Karpas-422 (cell line): Measurements from ENCODE around the gene DNAH17. TPM values are rescaled to one million over a fixed set of nuclear protein-coding genes. Genes with fewer than 3 reads are reported as not detected.

ENCODE experiments used
- DNase-seq: peaks from one replicate; pipeline ENCODE4 v3.0.0-alpha.2; 2015
- H2AFZ ChIP-seq: fragments of 200-600 bp; sonication (generic); 2 replicates; pipeline ENCODE4 v1.6.1; 2014; ENCODE audit warnings: antibody characterized with exemption, low read length, mixed read lengths
- H3K27ac ChIP-seq: fragments of 200-600 bp; sonication (generic); 2 replicates; pipeline ENCODE4 v1.5.1; 2014; ENCODE audit warnings: mild to moderate bottlenecking, low read length, moderate library complexity
- H3K27me3 ChIP-seq: fragments of 200-600 bp; sonication (generic); 2 replicates; pipeline ENCODE4 v1.6.1; 2014; ENCODE audit warnings: low read length, mixed read lengths
- H3K36me3 ChIP-seq: fragments of 200-600 bp; sonication (generic); 2 replicates; pipeline ENCODE4 v1.6.1; 2014; ENCODE audit warnings: low read length, mixed read lengths; ENCODE audit not compliant: insufficient read depth
- H3K4me1 ChIP-seq: fragments of 200-600 bp; sonication (generic); 2 replicates; pipeline ENCODE4 v1.6.1; 2014; ENCODE audit warnings: mild to moderate bottlenecking, low read length, mixed read lengths
- H3K4me2 ChIP-seq: fragments of 200-600 bp; sonication (generic); 2 replicates; pipeline ENCODE4 v1.6.1; 2014; ENCODE audit warnings: low read length, low read depth, mild to moderate bottlenecking; ENCODE audit not compliant: poor library complexity, severe bottlenecking
- H3K4me3 ChIP-seq: fragments of 200-600 bp; sonication (generic); 2 replicates; pipeline ENCODE4 v1.5.1; 2014; ENCODE audit warnings: mild to moderate bottlenecking, antibody characterized with exemption, low read length, mixed read lengths
- H3K79me2 ChIP-seq: fragments of 200-600 bp; sonication (generic); 2 replicates; pipeline ENCODE4 v1.6.1; 2014; ENCODE audit warnings: mild to moderate bottlenecking, low read length, mixed read lengths
- H3K9ac ChIP-seq: fragments of 200-600 bp; sonication (generic); 2 replicates; pipeline ENCODE4 v1.6.0; 2014; ENCODE audit warnings: low read length
- H3K9me2 ChIP-seq: fragments of 200-600 bp; sonication (generic), shearing (Covaris generic); replicated peaks from 2 replicates; pipeline ENCODE4 v1.6.0; 2014; ENCODE audit warnings: mild to moderate bottlenecking, low read length, moderate library complexity; ENCODE audit not compliant: insufficient read depth
- H3K9me3 ChIP-seq: fragments of 300-700, 200-600 bp; sonication (generic); 2 replicates; pipeline ENCODE4 v1.6.1; 2014; ENCODE audit warnings: low read length, mixed read lengths
- H4K20me1 ChIP-seq: fragments of 200-600 bp; sonication (generic); 2 replicates; pipeline ENCODE4 v1.6.1; 2014; ENCODE audit warnings: mild to moderate bottlenecking, antibody characterized with exemption, low read length, low read depth; ENCODE audit not compliant: insufficient read depth
- total RNA-seq: library from RNA; depleted of rRNA; stranded (reverse); fragments of >200 nt; shearing (Covaris generic); gene quantifications from 2 replicates; pipeline ENCODE4 v1.2.3, GENCODE V29; 2014; ENCODE audit warnings: low replicate concordance

Gene DNAH17
- total RNA-seq, 1 experiment from 2014 or later: not detected

DNA sequence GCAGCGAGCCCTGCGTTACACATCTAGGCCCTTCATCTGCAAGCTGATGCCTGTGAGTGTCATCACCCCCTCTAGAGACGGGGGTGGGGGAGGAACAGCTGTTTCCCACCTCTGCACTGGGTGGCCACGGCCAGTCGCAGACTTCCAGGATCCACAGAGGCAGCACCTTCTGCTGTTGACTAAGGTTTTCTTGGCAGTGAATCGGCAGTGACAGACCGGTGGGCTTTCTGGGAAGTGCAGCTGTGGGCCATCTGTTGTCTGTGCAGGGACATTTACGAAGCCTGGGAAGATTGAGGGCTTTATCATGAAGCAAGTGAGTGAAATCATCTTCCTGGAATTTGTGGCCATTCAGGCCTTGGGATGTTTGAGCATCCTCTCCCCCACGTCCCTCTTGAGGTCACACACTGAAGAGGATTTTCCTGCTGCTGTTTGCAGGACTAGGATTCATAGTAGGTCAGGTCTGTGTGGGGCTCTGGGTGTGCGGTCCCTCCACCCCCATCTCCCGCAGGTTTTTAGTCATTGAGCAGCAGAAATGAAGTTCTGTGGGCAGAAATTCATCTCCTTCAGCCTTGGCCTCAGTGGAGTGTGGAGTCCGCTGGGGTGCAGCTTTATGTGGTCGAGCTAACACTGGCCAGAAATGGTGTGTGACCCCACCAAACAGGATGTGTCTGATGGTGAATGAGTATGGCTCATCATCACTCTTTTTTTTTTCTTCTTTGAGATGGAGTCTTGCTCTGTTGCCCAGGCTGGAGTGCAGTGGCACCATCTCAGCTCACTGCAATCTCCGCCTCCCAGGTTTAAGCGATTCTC, 186.8 kb downstream of the DNAH17 start:
- peaks cover 29% of the 10 kb centered on the region for H3K4me1 ChIP-seq
- no peak overlapping the region for H3K9ac ChIP-seq
- peaks cover 71% of the 10 kb centered on the region for H3K79me2 ChIP-seq
- no peak for DNase-seq
- H3K9me2 ChIP-seq: no peaks in the 10 kb centered on the region
- no peak overlapping the region for H3K4me2 ChIP-seq
- H4K20me1 ChIP-seq: peaks cover 24% of the 10 kb centered on the region
- H3K36me3 ChIP-seq: no peaks in the 10 kb centered on the region
- H3K4me3 ChIP-seq: no peak overlapping the region
- H3K27ac ChIP-seq: no peak overlapping the region
- no peaks in the 10 kb centered on the region for H3K9me3 ChIP-seq
- H3K27me3 ChIP-seq: no peaks in the 10 kb centered on the region
- H2AFZ ChIP-seq: no peak overlapping the region

DNA sequence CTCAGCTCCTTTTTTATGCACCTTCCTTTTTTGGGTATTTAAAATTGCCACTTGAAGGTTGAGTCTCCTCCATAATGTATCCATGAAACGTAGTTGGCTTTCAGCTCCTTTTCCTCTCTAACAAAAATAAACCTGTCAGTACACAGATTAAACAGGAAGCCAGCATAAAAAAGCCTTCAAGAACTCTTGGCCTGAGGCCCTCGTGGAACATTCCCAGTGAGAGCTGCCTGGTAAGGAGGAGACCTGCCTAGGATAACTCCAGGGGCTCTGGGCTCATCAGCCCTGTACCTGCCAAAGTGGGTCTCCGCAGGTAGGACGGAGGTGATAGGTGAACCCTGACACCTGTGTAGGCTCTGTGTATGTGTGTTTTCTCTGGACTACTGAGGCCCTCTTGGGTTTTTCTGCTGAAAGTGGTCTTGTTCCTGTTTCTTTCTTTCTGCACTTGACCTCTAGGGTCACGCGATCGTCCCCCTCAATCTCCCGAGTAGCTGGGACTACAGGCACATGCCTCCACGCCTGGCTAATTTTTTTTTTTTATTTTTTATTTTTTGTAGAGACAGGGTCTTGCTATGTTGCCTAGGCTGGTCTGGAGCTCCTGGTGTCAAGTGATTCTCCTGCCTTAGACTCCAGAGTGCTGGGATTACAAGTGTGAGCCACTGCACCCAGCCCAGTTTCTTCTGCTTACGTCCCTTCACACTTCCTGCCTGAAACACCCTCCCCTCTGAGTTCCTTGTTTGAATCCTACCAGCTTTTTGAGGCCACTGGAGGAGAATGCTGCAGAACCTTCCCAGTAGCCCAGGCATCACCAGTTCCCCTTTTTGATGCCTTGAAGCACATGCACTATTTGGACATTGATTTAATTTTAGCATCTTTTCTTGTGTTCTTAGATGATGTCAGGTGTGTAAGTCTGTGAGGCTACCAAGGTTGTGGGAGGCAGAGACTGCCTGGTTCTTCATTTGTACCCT, 188.9 kb downstream of the DNAH17 start:
- Histone ChIP-seq H4K20me1 (peaks cover 28% of the 10 kb centered on the region), H3K4me2 (peak overlapping the region; percentile 51), H3K27me3 (no peaks in the 10 kb centered on the region), H3K9me3 (no peaks in the 10 kb centered on the region), H3K4me3 (no peak overlapping the region), H3K36me3 (no peaks in the 10 kb centered on the region), H2AFZ (no peak overlapping the region), H3K27ac (peak overlapping the region; percentile 62), H3K9ac (peak overlapping the region; percentile 31; the same call in 1 of the 2 replicates), H3K4me1 (peaks cover 51% of the 10 kb centered on the region), H3K9me2 (no peaks in the 10 kb centered on the region), H3K79me2 (peaks cover 89% of the 10 kb centered on the region)
- DNase-seq: peak; percentile 55

DNA sequence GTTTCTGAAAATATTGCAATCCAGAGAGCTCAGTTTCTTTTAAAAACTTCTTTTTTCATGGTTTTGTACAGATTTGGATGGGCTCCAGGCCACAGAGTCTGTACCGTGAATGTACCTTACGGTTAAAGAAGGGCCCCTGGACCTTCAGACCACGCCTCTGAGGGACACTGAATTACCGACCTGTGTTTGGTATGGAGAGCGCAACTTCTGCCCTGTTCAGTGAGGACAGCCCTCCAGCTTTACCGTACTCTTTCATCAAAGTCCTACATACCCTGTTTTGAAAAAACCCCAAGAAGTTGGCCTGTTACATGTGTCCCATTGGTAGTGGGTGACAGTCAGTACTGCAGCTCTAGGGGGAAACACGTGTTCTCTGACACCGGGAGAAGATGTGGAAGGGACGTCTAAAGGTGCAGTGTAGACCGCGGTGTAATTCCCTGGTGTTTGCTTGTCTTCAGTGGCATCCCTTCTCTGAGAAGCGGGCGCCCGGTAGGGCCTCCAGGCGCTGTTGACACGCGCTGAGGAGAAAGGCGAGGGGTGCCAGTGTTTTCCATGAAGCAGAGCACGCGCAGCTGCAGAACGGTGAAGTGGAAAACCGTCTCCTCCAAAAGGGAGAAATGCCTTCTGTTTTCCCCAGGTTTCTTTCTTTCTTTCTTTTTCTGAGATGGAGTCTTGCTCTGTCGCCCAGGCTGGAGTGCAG, 192.6 kb downstream of the DNAH17 start:
- no peaks in the 10 kb centered on the region for H3K9me3 ChIP-seq
- peaks cover 82% of the 10 kb centered on the region for H3K4me1 ChIP-seq
- H3K27ac ChIP-seq: peak overlapping the region; percentile 59
- H2AFZ ChIP-seq: no peak overlapping the region
- H3K4me2 ChIP-seq: peak overlapping the region; percentile 51
- peaks cover 29% of the 10 kb centered on the region for H4K20me1 ChIP-seq
- no peak for DNase-seq
- H3K36me3 ChIP-seq: no peaks in the 10 kb centered on the region
- peaks cover 93% of the 10 kb centered on the region for H3K79me2 ChIP-seq
- no peaks in the 10 kb centered on the region for H3K9me2 ChIP-seq
- H3K9ac ChIP-seq: peak overlapping the region; percentile 45; the same call in 1 of the 2 replicates
- H3K4me3 ChIP-seq: no peak overlapping the region
- H3K27me3 ChIP-seq: no peaks in the 10 kb centered on the region

DNA sequence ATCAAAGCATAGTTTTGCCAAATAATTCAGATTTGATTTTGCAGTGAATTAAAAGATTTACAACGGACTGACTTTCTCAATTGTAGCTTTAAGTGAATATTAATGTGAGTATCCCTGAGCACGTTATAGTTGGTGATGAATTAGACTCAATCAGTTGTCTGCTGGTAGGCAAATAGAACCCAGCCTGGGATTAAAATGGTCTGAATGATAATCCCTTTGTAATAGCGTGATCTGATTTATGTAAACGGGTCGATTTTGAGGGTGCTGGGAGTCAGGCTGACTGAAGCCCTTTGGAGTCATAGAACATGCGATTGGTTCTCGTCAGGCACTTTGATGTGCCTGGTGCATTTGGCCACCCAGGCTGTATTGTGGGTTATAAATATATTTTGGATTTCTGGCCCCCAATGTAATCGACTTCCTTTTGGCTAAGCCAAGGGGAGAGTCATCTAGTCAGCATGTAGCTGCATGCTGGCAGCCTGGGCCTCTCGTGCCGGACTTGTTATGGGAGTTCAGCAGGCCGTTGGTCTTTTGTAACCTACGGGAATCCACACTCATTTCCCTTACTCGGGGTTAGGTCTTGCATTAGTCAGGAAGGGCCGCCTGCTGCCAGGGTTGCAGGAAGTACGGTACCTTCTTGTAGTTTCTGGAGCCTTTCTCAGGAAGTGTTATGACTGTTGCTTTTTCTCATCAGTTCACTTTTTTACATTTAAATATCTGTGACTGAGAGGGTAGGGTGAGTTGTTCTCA, 193.3 kb downstream of the DNAH17 start:
- no peaks in the 10 kb centered on the region for H3K36me3 ChIP-seq
- no peak overlapping the region for H2AFZ ChIP-seq
- H3K4me3 ChIP-seq: no peak overlapping the region
- peaks cover 35% of the 10 kb centered on the region for H4K20me1 ChIP-seq
- DNase-seq: no peak
- peak overlapping the region; percentile 59 for H3K27ac ChIP-seq
- no peaks in the 10 kb centered on the region for H3K9me3 ChIP-seq
- H3K79me2 ChIP-seq: peaks cover 97% of the 10 kb centered on the region
- no peaks in the 10 kb centered on the region for H3K27me3 ChIP-seq
- H3K4me1 ChIP-seq: peaks cover 88% of the 10 kb centered on the region
- peak overlapping the region; percentile 51 for H3K4me2 ChIP-seq
- no peaks in the 10 kb centered on the region for H3K9me2 ChIP-seq
- H3K9ac ChIP-seq: peak overlapping the region; percentile 45

DNA sequence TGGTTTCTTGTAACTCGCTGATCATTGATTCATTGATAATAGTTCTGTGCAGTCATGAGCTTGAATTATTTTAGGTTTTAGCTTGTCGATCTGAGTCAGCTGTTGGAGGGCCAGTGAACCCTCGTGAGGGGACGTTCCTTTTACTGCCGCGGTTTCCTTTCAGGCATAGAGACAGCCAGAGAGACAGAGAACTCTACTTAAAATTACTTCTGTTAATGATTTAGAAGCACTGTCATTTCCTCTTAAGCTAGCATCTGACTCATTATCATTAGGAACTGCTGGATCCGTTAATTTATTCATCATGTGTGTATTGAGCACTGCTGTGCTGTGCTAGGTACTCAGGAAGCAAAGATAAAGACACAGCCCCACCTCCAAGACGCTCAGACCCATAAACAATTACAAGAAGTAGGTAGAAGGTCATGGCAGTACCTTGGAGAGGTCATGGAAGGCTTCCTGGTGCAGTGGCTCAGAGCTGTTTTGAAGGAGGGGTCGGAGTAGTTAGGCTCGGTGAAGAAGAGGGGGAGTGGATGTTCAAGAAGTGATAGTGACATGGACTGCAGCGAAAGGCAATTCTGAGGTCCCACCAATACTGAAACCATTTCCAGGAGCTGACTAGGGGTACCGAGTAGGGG, 195.5 kb downstream of the DNAH17 start:
- Histone ChIP-seq H3K79me2 (peaks cover 82% of the 10 kb centered on the region), H3K9ac (no peak overlapping the region)

DNA sequence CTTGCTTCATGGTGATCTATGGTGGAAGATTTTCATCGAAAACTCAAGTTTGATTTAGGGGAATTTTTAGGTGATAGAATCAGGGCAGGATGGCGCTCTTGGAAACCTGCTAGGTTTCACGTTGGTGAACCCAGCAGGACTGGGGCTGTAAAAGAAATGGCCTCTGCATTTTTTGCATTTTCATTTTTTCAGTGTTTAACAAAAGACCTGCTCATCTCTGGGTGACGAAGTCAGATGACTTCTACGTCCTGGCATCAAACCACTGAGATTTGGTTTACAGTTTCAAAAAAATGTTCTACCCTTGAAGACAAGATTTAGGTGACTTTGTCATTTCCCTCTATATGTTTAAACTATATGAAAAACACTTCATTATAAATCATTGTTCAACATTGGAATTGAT, 196.8 kb downstream of the DNAH17 start:
- DNase-seq: no peak
- no peak overlapping the region for H3K4me3 ChIP-seq
- peaks cover 17% of the 10 kb centered on the region for H4K20me1 ChIP-seq
- peaks cover 63% of the 10 kb centered on the region for H3K4me1 ChIP-seq
- H3K27ac ChIP-seq: no peak overlapping the region
- no peak overlapping the region for H2AFZ ChIP-seq
- H3K9me2 ChIP-seq: no peaks in the 10 kb centered on the region
- peaks cover 68% of the 10 kb centered on the region for H3K79me2 ChIP-seq
- H3K4me2 ChIP-seq: peak overlapping the region; percentile 99
- no peak overlapping the region for H3K9ac ChIP-seq
- H3K9me3 ChIP-seq: no peaks in the 10 kb centered on the region
- H3K27me3 ChIP-seq: no peaks in the 10 kb centered on the region
- no peaks in the 10 kb centered on the region for H3K36me3 ChIP-seq

More for the DNA sequence above, 195.5 kb downstream of the DNAH17 start:
- no peak overlapping the region for H3K27ac ChIP-seq
- no peaks in the 10 kb centered on the region for H3K27me3 ChIP-seq
- H3K4me2 ChIP-seq: no peak overlapping the region
- H4K20me1 ChIP-seq: peaks cover 29% of the 10 kb centered on the region
- DNase-seq: no peak
- no peaks in the 10 kb centered on the region for H3K36me3 ChIP-seq
- H3K9me3 ChIP-seq: no peaks in the 10 kb centered on the region
- no peak overlapping the region for H3K4me3 ChIP-seq
- H2AFZ ChIP-seq: no peak overlapping the region
- H3K4me1 ChIP-seq: peaks cover 77% of the 10 kb centered on the region
- H3K9me2 ChIP-seq: no peaks in the 10 kb centered on the region

DNA sequence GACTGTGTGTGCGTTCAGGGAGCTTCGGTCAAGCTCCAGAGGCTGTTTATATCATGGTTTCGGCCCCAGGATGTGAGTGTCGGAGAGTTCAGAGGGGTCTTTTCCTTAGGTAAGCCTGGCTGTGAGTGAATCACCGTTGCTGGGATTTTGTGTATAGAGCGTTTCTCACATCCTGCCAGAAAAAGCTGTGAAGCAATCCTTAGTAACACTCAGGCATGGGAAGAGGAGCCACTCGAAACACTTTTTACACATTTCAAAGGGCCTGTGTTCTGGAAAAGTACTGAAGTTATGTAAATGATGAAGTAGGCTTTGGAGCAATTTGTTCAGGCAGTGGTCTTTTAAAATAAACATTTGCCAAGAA, 198.1 kb downstream of the DNAH17 start:
- Histone ChIP-seq H3K27me3 (no peaks in the 10 kb centered on the region), H3K4me3 (peak overlapping the region; percentile 97), H2AFZ (no peak overlapping the region), H3K27ac (no peak overlapping the region; the same call in 1 of the 2 replicates), H4K20me1 (peaks cover 17% of the 10 kb centered on the region), H3K9me2 (no peaks in the 10 kb centered on the region), H3K9me3 (no peaks in the 10 kb centered on the region), H3K9ac (peak overlapping the region; percentile 94), H3K4me2 (peak overlapping the region; percentile 99), H3K4me1 (peaks cover 51% of the 10 kb centered on the region), H3K36me3 (no peaks in the 10 kb centered on the region), H3K79me2 (peaks cover 56% of the 10 kb centered on the region)
- no peak for DNase-seq
